Tibial nerve (tissue), 4 donors: Measurements from ENCODE around the gene BAZ1B. TPM values are rescaled to one million over a fixed set of nuclear protein-coding genes. Genes with fewer than 3 reads are reported as not detected.
"Not testable (repeated sequence)": the region's sequence is repeated elsewhere in the genome, so short reads cannot be mapped to it uniquely, and the experiment has no call there.

Experiments
- DNase-seq, 2 donors: peaks; one replicate each; pipeline ENCODE4 v3.0.0-alpha.2; 2019; ENCODE audit warnings: low spot score in 2 of 2
- H3K27ac ChIP-seq, 4 donors: fragments of 200-600 bp; sonication (generic) in 3 of 4; one replicate each; pipeline ENCODE4 v1.5.1; 2017 to 2019; ENCODE audit warnings: mild to moderate bottlenecking in 1 of 4
- H3K27me3 ChIP-seq, 2 donors: fragments of 200-600 bp; sonication (generic) in 1 of 2; one replicate each; pipeline versions ENCODE4 v1.5.1 to v1.6.0; 2017 to 2019
- H3K36me3 ChIP-seq, 3 donors: fragments of 200-600 bp; sonication (generic); one replicate each; pipeline ENCODE4 v1.5.1; 2018 to 2019
- H3K4me1 ChIP-seq, 4 donors: fragments of 200-600 bp; sonication (generic) in 3 of 4; one replicate each; pipeline ENCODE4 v1.5.1; 2017 to 2019
- H3K4me3 ChIP-seq, 4 donors: fragments of 200-600 bp; sonication (generic) in 3 of 4; one replicate each; pipeline ENCODE4 v1.5.1; 2017 to 2019; ENCODE audit warnings: mild to moderate bottlenecking in 1 of 4, moderate library complexity in 1 of 4
- H3K9me3 ChIP-seq, 4 donors: fragments of 200-600 bp; sonication (generic) in 3 of 4; one replicate each; pipeline ENCODE4 v1.5.1; 2017 to 2019
- CTCF ChIP-seq, 5 experiments: fragments of 200-600 bp in 3 of 5; fragments of 450-650 bp in 2 of 5; sonication (generic) in 3 of 5; IDR thresholded peaks; one replicate each; pipeline ENCODE4 v1.5.1; 2016 to 2019; ENCODE audit warnings: antibody characterized with exemption in 5 of 5, mild to moderate bottlenecking in 3 of 5, moderate library complexity in 2 of 5
- EP300 ChIP-seq, 2 donors: sonication (generic); formaldehyde crosslinking; IDR thresholded peaks; one replicate each; pipeline ENCODE4 v1.6.1; 2017; ENCODE audit warnings: antibody characterized with exemption in 2 of 2, mild to moderate bottlenecking in 1 of 2
- POLR2A ChIP-seq, 2 donors: fragments of 450-650 bp; IDR thresholded peaks; one replicate each; pipeline ENCODE4 v1.6.1; 2017; ENCODE audit warnings: antibody characterized with exemption in 2 of 2, mild to moderate bottlenecking in 2 of 2, moderate library complexity in 2 of 2
- WGBS, 2 donors: methylation state at CpG; one replicate each; pipeline ENCODE4 v1.1.5; 2018; 5-methylcytosine and 5-hydroxymethylcytosine counted together
- total RNA-seq, 4 donors: library from RNA; depleted of rRNA; stranded (reverse); fragments of >200 nt; gene quantifications; one replicate each; pipeline ENCODE4 v1.1.0, GENCODE V29; 2016

The BAZ1B gene
- total RNA-seq, 4 donors from 2014 or later = 53.3 to 70.1 (median 63.6) TPM

GRCh38 chr7:73530800-73531199 lies 8.7 kb upstream of the BAZ1B start:
- TF ChIP-seq CTCF (IDR thresholded peaks at IDR 0.05) (no peak), POLR2A (IDR thresholded peaks at IDR 0.05) (no peak), EP300 (IDR thresholded peaks at IDR 0.05) (no peak)
- Histone ChIP-seq H3K27me3 (no peaks in the 10 kb centered on the region), H3K36me3 (peaks cover 0 to 43% (median 0%) of the 10 kb centered on the region in 3 donors), H3K27ac (no peak overlapping the region), H3K4me3 (no peak overlapping the region), H3K4me1 (peaks cover 0 to 2% (median 0%) of the 10 kb centered on the region in 4 donors), H3K9me3 (no peaks in the 10 kb centered on the region)
- 85 to 93% methylated on average over 3 of the region's 3 CpGs for WGBS, 2 donors
- no peak for DNase-seq

DNA sequence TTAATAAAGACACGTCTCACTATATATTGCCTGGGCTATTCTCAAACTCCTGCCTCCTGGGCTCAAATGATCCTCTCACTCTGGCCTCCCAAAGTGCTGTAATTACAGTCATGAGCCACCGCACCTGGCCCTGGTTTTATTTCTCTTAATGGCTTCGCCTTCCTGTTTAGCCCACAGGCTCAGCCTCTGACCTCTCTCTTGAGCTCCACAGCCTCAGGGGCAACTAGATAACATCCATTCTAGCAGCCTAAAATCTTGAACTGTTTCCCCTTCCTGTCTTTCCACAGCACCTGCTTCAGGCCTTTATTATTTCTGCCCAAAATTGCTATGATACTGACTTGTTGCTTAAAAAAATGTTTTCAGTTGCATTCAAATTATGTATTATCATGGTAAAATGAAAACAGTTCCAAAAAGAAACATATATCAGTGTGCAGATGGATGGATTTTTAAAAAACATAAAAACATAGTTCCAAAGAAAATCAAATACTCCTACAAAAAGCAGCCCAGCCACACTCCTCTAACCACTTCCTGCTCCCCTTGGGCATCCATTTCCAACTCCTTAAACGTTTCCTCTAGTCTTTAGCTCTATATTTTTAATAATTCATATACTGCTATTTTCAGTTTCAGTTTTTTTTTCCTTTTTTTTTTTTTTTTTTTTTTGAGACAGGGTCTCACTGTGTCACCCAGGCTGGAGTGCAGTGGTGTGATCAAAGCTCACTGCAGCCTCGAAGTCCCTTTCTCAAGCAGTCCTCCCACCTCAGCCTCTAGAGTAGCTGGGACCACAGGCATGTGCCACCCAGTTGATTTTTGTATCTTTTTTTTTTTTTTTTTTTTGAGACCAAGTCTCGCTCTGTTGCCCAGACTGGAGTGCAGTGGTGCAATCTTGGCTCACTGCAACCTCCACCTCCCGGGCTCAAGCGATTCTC lies 5.1 kb upstream of the BAZ1B start:
- H3K4me1 ChIP-seq = peaks cover 0 to 11% (median 4%) of the 10 kb centered on the region in 4 donors
- no peaks in the 10 kb centered on the region for H3K27me3 ChIP-seq
- no peak overlapping the region for H3K27ac ChIP-seq
- H3K4me3 ChIP-seq = no peak overlapping the region
- TF ChIP-seq EP300 (IDR thresholded peaks at IDR 0.05) (no peak), CTCF (IDR thresholded peaks at IDR 0.05) (no peak), POLR2A (IDR thresholded peaks at IDR 0.05) (no peak)
- 63 to 64% methylated on average over 8 of the region's 8 CpGs for WGBS, 2 donors
- peaks cover 0 to 7% (median 0%) of the 10 kb centered on the region in 3 donors for H3K36me3 ChIP-seq
- DNase-seq = no peak
- no peaks in the 10 kb centered on the region for H3K9me3 ChIP-seq

- 52 to 62% methylated on average over 1 of the region's 1 CpG for WGBS, 2 donors
- not testable (repeated sequence) for H3K9me3 ChIP-seq, DNase-seq
These were observed 4.0 kb upstream of the BAZ1B start for GRCh38 chr7:73526158-73526494.

GRCh38 chr7:73521636-73522104 lies 423 bp downstream of the BAZ1B start:
- Histone ChIP-seq H3K36me3 (peaks cover 0 to 12% (median 0%) of the 10 kb centered on the region in 3 donors), H3K4me3 (peak overlapping the region; percentile 58 to 94 (median 88)), H3K4me1 (peaks cover 0 to 53% (median 31%) of the 10 kb centered on the region in 4 donors), H3K27ac (peak overlapping the region; percentile 91 to 97 (median 94)), H3K9me3 (no peaks in the 10 kb centered on the region), H3K27me3 (no peaks in the 10 kb centered on the region)
- DNase-seq = no peak
- TF ChIP-seq POLR2A (IDR thresholded peaks at IDR 0.05) = no peak
- no peak for TF ChIP-seq EP300 (IDR thresholded peaks at IDR 0.05)
- TF ChIP-seq CTCF (IDR thresholded peaks at IDR 0.05) = no peak
- WGBS, 2 donors = 1% methylated on average over 22 to 46 of the region's 62 CpGs

More at GRCh38 chr7:73526158-73526494, 4.0 kb upstream of the BAZ1B start:
- not testable (repeated sequence) for H3K4me3 ChIP-seq, H3K36me3 ChIP-seq, H3K27me3 ChIP-seq, H3K27ac ChIP-seq
- H3K4me1 ChIP-seq = peaks cover 0 to 11% (median 4%) of the 10 kb centered on the region in 4 donors

DNA sequence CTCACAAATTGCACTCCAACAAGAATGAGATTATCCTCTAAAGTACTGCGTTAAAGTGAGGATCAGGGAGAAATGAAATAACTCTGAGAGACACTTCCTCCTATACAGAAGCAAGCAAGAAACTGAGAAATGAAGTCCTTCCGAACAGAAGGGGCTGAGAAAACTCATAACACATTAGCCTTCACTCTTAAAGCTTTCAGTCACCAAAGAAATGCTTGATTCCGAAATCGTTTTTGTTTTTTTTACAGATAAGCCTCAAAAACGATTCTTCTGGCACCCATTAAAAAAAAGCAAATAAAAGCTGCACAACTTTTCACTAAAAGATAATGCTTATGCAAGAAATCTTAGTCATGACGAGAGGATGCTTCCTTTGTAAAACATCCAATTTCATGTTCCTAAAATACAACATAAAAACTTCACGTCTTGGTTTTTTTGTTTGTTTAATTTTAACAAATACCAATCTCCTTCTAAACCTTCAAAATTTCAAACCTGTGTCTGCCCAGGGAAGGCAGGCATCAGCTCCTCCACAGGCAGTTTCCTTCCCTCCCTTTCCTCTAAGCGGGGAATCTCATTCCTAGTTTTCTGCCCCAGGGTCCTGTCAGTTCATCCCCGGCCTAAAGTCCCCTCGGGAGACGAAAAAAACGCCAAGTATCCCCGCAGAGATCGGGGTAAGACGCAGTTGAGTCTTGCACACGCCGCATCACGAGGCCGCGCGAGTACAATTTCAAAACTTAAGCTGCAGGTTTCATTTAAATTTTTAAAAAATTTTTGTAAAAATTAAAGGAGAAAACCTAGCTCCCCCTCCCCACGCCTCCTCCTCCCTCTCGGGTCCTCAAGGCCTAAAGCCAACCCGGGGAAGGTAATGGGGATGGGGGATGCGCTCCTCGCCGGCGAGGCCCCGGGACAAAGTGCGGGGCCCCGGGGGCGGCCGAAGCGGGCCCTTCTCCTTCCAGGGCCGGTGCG lies 1.1 kb downstream of the BAZ1B start:
- Histone ChIP-seq H3K4me3 (peak overlapping the region; percentile 58 to 94 (median 88)), H3K9me3 (no peaks in the 10 kb centered on the region), H3K4me1 (peaks cover 0 to 58% (median 30%) of the 10 kb centered on the region in 4 donors), H3K36me3 (peaks cover 0 to 19% (median 2%) of the 10 kb centered on the region in 3 donors), H3K27ac (peak overlapping the region; percentile 91 to 97 (median 94)), H3K27me3 (no peaks in the 10 kb centered on the region)
- WGBS, 2 donors = 0 to 1% methylated on average over 25 to 36 of the region's 36 CpGs
- no peak for TF ChIP-seq POLR2A (IDR thresholded peaks at IDR 0.05)
- no peak for TF ChIP-seq CTCF (IDR thresholded peaks at IDR 0.05)
- no peak for TF ChIP-seq EP300 (IDR thresholded peaks at IDR 0.05)
- DNase-seq = no peak
